HG03039 (cell line): ENCODE measurements around the gene PAK3.

Experiments used
- ATAC-seq: cut with Tn5 transposase; IDR thresholded peaks from one replicate; pipeline ENCODE4 v1.9.1; 2021; ENCODE audit warnings: mild to moderate bottlenecking, moderate library complexity; ENCODE audit not compliant: unreplicated experiment

The PAK3 gene

DNA sequence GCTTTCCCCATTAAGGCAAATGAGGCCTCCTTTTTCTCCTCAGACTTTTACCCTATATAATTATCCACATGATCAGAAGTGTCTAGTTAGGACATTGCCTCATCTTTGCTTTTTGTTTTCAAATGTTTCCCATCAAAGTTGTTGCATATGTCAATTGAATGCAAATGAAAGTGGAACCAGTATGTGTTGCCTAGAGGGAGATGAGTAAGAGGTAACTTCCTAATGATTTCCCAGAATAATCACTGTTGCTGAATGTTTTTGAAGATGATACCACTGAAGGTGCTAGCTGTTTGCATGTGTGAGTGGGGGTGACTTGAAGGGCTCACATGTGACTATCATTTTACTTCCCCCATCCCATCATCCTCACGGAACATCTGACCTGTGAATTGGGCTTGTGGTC, 33.9 kb downstream of the PAK3 start:
- ATAC-seq = no peak

- ATAC-seq = no peak
Observed at GRCh38 chrX:111131572-111131971, 35.6 kb downstream of the PAK3 start.

GRCh38 chrX:111133389-111133788, 37.4 kb downstream of the PAK3 start:
- no peak for ATAC-seq

GRCh38 chrX:111145878-111146277, 49.9 kb downstream of the PAK3 start:
- no peak for ATAC-seq

DNA sequence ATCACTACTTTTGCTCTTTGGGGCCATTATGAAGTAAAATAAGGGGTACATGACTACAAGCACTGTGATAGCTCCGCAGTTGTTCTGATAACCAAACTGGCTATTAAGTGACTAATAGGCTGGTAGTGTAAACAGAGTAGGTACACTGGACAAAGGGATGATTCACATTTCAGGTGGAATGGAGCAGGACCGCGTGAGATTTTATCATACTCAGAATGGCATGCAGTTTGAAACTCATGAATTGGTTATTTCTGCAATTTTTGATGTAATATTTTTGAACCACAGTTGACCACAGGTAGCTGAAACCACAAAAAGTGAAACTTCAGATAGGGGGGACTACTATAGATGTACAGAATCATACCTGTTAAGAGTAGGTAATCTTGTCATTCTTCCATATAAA, 55.8 kb downstream of the PAK3 start:
- ATAC-seq = no peak

DNA sequence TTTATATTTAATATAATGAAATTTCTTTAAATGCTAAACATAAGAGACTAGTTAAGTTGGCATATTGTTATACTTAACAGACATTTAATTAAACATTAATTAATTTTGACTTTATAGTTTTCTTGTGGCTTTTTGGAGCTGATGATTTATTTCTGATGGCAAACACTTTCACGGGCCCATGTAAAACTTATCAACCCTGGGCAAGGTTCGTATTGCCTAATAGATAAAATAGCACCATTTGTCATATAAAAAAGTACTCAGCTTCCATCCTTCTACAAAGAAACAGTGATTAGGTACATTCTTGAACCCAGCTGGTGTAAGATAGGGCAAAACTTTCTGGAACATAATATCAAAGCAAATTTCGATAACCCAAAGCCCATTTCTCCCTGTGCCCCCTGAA, 63.2 kb downstream of the PAK3 start:
- no peak for ATAC-seq

GRCh38 chrX:111164728-111165127, 68.7 kb downstream of the PAK3 start:
- ATAC-seq = no peak

GRCh38 chrX:111165902-111166301, 69.9 kb downstream of the PAK3 start:
- ATAC-seq = no peak

GRCh38 chrX:111167334-111167733, 71.3 kb downstream of the PAK3 start:
- ATAC-seq = peak; percentile 50

- no peak for ATAC-seq
Observed at GRCh38 chrX:111168314-111168713, 72.3 kb downstream of the PAK3 start.

DNA sequence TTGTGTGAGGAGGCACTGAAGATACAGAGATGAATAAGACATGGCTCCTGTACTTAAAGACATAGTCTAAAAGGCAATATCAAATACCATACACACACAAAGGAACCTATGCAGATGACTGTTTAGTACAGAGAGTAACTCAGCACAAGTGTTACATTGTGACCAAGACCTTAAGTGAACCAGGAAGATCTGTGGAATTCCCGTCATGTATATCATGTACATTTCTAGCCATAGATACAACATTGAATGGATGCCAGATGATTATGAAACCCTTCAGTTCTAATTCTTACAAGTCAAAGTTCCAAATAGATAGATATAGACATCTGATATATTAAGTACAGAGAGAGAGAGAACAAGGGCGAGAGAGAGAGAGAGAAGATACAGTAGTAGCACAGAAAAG, 73.2 kb downstream of the PAK3 start:
- ATAC-seq = no peak

DNA sequence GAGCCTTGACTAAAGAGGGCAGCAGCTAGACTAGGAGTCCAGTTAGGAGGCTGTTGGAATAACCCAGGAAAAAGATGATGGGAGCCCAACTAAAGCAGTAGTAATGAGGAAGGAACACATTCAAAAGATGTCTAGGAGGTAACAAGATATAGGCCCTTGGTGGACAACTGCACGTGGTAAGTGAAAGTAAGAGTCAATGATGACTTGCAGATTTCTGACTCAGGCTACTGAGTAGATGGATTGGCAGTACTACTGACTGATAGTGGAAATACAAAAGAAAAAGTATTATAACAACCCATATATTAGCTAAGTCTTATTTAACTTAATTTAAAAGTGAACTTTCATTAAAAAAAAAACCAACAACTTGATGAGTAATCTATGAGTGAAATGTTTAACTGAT, 74.0 kb downstream of the PAK3 start:
- peak; percentile 55 for ATAC-seq

- ATAC-seq = no peak
Observed at GRCh38 chrX:111180750-111181240, 84.8 kb downstream of the PAK3 start.

DNA sequence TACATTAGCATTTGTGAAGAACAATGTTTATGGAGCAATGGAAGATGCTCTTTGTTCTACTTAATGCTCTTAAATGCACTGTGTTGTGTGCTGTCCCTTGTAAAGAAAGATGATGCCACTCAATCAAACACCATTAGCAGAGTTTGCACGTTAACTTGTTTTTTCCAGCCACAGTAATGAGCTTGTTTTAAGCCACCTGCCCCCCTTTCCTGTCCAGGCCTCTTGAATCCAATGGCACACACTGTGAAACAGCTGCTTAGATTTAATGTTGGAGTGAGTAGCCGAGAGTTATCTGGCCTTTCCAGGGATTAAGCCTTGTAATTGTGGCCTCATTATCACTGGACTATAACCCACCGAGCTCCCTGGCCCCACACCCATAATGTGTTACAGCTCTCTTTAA, 86.0 kb downstream of the PAK3 start:
- no peak for ATAC-seq

DNA sequence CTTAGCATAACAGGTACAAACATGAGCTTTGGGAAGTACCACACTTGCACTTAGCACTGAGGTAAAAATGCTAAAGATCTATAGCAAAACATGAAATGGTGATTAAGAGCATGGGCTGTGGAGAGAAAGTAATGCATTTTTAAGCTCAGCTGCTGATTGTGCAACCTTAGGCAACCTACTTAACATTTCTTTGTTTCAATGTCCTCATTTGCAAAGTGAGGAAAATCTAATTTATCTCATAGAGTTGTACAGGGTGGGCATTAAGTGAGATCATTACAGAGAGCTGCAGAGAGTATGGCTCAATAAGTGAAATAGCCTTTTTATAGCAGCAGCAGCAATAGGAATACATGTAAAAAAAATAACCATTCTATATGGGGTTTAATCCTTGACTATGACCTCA, 87.0 kb downstream of the PAK3 start:
- no peak for ATAC-seq

- ATAC-seq = no peak
Observed at GRCh38 chrX:111191598-111191997, 95.6 kb downstream of the PAK3 start.

- no peak for ATAC-seq
Observed at GRCh38 chrX:111199505-111199904, 103.5 kb downstream of the PAK3 start.

GRCh38 chrX:111200327-111200726, 104.3 kb downstream of the PAK3 start:
- no peak for ATAC-seq

DNA sequence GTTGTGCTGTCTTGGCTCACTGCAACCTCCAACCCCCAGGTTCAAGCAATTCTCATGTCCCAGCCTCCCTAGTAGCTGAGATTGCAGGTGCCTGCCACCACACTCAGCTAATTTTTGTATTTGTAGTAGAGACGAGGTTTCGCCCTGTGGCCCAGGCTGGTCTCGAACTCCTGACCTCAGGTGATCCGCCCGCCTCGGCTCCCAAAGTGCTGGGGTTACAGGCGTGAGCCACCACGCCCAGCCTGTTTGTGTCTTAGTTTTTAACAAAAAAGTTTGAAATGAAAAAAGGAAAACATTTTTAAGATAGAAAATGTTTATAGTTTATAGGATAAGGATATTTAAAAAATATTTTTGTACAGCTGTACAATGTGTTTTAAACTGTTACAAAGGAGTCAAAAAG, 111.9 kb downstream of the PAK3 start:
- no peak for ATAC-seq

DNA sequence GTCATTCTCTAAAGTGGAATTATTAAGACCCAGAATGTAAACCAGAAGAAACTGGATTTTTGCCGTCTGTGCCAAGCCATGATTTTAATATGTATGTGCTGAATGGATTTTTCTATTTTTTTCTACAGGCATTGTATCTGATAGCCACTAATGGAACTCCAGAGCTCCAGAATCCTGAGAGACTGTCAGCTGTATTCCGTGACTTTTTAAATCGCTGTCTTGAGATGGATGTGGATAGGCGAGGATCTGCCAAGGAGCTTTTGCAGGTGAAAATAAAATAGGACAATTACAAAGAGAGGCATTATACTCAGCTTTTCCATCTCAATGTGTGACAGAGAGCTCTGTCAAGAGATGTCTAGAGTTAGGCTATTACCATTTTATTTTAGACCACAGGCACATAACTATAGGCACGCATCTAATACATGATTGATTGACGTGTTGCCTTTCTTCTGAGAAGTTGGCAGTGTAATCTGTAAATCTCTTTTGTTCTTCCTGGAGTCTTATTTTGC, 120.4 kb downstream of the PAK3 start:
- no peak for ATAC-seq

DNA sequence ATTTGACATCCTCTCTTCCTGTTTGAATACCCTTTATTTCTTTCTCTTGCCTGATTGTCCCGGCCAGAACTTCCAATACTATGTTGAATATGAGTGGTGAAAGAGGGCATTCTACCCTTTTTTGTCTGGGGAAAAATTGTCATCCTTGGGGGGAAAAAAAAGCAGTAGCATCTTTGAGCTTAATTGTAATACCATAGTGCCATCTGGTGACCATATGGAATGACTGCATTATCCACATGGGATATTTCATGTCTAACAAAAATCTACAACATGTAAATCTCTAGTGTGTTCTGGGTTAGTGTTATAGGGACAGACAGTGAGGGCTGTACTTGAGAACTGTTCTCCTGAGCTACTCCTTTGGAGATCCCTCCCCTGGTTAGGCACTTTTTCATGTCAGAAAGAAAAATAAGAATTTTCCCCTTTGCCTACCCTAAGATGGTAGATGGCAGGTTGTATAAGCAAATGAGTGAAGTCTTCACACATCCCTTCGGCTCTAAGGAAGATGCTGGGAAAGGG, 148.3 kb downstream of the PAK3 start:
- ATAC-seq = no peak

GRCh38 chrX:111254896-111255693, 159.1 kb downstream of the PAK3 start:
- no peak for ATAC-seq
